GM18526 (cell line): Measurements from ENCODE around the gene SF3B3.

Experiments
- POLR2A ChIP-seq: IDR thresholded peaks from 3 replicates; pipeline ENCODE4 v1.6.1; 2011; ENCODE audit not compliant: insufficient read length; ENCODE audit errors: extremely low read depth

Gene SF3B3

DNA sequence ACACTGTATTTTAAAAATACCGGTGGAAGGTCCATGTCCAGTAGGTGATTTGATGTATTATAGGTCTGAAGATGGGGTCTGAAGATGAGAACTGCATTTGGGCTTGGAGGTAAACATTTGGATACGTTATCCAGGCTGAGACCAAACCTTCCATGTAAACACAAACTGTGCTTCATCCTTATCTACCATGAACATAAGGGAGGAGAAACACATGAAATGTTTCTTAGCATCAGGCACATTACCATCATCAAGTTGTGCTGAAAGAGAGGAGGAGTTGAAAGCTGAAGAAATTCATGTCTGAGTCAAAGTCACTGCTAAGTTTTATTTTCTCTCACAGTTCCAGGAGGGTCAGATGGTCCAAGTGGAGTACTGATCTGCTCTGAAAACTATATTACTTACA is 11.4 kb downstream of the SF3B3 start:
- TF ChIP-seq POLR2A, result no peak

- TF ChIP-seq POLR2A, result no peak
These were observed 17.4 kb downstream of the SF3B3 start for GRCh38 chr16:70540994-70541393.

- no peak for TF ChIP-seq POLR2A
These were observed 20.9 kb downstream of the SF3B3 start for GRCh38 chr16:70544548-70544947.

GRCh38 chr16:70548936-70549335 is 25.3 kb downstream of the SF3B3 start:
- no peak for TF ChIP-seq POLR2A

- no peak for TF ChIP-seq POLR2A
These were observed 26.5 kb downstream of the SF3B3 start for GRCh38 chr16:70550082-70550481.

DNA sequence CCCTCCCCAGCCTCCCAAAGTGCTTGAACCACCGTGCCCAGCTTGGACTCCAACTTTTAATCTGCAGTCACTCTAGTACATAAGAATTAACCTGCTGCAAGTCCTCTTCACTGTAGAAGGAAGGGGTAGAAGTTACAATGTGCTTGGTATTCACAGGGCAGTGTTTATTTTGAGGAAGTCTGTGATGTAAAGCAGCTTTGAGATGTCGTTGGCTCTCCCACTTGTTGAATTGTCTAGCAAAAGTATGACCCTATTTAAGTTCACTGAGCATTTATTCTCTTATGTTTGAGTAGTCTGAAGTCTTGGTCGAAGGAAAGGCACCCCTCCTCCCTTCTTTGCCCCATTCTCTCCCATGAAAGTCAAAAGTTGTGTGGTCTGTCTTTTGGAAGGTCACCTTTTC is 28.2 kb downstream of the SF3B3 start:
- TF ChIP-seq POLR2A, result no peak

DNA sequence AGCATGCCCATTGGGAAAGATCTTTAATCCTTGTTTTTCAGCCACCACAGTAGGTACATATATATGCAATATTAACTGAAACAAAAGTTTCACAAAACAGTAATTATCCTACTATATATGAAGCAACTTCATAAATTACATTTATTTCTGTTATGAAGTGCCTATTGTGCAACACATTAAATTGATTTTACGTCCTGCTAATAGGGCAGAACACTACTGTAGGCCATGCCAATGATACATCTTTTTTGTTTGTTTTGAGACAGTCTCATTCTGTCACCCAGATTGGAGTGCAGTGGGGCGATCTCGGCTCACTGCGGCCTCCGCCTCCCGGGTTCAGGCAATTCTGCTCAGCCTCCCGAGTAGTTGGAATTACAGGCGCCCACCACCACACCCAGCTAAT is 29.1 kb downstream of the SF3B3 start:
- no peak for TF ChIP-seq POLR2A

GRCh38 chr16:70553645-70554044 is 30.0 kb downstream of the SF3B3 start:
- TF ChIP-seq POLR2A, result no peak

GRCh38 chr16:70556063-70556462 is 32.4 kb downstream of the SF3B3 start:
- no peak for TF ChIP-seq POLR2A

- no peak for TF ChIP-seq POLR2A
These were observed 38.0 kb downstream of the SF3B3 start for GRCh38 chr16:70561623-70562022.

- TF ChIP-seq POLR2A, result no peak
These were observed 40.0 kb downstream of the SF3B3 start for GRCh38 chr16:70563636-70564035.

DNA sequence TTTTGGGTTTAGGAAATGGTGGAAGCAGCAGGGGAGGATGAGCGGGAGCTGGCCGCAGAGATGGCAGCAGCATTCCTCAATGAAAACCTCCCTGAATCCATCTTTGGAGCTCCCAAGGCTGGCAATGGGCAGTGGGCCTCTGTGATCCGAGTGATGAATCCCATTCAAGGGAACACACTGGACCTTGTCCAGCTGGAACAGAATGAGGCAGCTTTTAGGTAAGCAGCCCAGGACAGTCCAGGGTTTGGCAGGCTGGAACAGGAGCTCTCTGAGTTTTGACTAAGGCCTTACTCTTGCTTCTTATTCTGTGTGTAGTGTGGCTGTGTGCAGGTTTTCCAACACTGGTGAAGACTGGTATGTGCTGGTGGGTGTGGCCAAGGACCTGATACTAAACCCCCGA is 41.4 kb downstream of the SF3B3 start:
- TF ChIP-seq POLR2A, result no peak

- no peak for TF ChIP-seq POLR2A
These were observed 45.1 kb downstream of the SF3B3 start for GRCh38 chr16:70568601-70569237.

DNA sequence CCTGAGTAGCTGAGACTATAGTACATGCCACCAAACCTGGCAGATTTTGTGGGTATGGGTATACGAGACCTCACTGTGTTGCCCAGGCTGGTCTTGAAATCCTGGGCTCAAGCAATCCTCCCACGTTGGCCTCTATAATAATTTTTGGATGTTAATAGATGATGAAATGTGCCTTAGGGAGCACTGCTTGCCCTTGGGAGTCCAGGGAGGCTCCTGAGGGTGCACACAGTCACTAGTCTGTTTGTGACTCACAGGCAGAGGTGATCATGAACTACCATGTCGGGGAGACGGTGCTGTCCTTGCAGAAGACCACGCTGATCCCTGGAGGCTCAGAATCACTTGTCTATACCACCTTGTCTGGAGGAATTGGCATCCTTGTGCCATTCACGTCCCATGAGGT is 46.1 kb downstream of the SF3B3 start:
- TF ChIP-seq POLR2A, result no peak

DNA sequence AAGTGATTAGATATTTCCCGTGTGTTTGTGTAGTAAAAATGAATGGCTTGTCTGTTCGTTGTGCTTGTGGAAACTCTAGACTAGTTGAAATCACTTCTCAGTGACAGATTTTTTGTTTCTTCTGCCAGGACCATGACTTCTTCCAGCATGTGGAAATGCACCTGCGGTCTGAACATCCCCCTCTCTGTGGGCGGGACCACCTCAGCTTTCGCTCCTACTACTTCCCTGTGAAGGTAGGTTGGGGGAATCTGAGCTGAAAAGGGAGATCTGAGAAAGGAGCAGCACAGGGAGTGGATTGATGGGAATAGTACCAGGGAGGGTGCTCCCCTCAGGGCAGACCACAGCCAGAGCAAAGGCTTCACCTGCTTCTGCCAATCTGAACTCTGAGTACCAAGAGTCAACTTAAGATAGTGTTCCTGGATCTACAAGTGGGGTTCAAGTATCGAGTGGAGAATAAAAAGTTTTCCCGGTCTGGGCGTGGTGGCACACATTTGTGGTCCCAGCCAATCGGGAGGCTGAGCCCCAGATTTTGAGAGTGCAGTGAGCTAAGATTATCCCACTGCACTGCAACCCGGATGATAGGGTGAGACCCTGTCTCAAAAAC is 47.5 kb downstream of the SF3B3 start:
- TF ChIP-seq POLR2A, result no peak

GRCh38 chr16:70571623-70572022 is 48.0 kb downstream of the SF3B3 start:
- no peak for TF ChIP-seq POLR2A

DNA sequence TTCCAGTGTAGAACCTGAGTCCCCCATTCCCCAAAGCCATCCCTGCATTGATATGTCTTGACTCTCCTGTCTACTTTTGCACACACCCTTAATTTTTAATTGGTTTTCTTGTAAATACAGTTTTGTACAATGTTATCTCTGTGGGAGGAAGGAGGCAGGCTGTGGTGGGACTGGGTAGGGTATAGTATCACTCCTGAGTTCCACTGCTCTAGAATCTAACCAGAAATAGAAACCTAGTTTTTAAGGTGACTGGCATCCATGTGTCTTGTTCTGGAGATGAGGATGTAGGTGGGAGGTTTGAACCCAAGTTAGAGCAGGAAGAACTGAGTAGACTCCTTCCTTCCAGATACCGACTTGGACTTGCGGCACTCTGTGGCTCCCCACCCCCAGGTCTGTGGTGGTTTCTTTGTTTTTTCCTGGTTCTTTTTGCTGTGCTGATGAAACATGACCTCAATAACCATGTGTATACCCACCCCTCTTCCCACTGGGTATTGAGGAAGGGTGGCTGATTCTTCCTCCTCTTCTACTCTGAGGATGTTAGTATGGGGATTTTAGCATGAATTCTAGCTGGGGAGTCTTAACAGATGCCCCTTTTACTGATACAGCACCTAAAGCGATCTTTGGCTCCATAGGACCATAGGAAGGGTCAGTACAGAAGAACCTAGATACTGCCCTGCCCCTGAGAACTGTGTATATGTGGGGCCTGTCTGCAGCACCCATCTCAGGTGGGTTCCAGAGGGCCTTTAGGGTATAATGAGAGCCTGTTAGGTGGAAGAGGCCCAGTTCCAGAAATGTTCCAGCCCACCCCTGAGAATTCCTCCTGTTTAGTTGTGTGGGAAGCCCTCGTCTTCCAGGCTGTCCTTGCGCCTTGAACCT is 48.7 kb downstream of the SF3B3 start:
- TF ChIP-seq POLR2A, result no peak

DNA sequence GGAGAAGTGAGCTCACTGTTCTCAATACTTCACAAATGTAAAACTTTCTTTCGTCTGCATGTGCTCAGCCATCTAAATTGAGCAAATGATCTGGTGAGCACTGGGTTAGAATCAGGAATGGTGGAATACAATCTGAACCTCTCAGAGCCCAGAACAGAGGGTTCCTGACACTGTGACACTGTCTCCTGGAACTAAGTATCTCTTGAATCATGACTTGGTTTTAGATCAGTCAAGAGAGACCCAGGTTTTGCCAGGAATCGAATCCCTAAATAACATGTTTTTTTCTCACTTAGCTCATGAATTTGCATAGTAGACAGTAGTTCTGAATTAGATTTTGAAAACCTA is 49.3 kb downstream of the SF3B3 start:
- no peak for TF ChIP-seq POLR2A
